Large intestine (tissue), 3 donors: ENCODE measurements around the gene SLC29A3. TPM values are rescaled to one million over a fixed set of nuclear protein-coding genes. Genes with fewer than 3 reads are reported as not detected.

ENCODE experiments used
- DNase-seq, 2 donors: peaks; one replicate each; pipeline versions ENCODE4 v3.0.0 to v3.0.0-alpha.2; 2013
- H3K27ac ChIP-seq: one replicate; pipeline ENCODE4 v1.5.1; 2013; ENCODE audit warnings: low read length
- H3K27me3 ChIP-seq: 2 replicates; pipeline ENCODE4 v1.6.1; 2013; ENCODE audit warnings: low read length; ENCODE audit not compliant: control insufficient read depth, insufficient read depth
- H3K36me3 ChIP-seq: 2 replicates; pipeline ENCODE4 v1.6.1; 2013; ENCODE audit warnings: low read length; ENCODE audit not compliant: control insufficient read depth, insufficient read depth
- H3K4me1 ChIP-seq: one replicate; pipeline ENCODE4 v1.6.1; 2013; ENCODE audit warnings: low read length; ENCODE audit not compliant: control insufficient read depth, insufficient read depth
- H3K4me3 ChIP-seq: one replicate; pipeline ENCODE4 v1.5.1; 2013; ENCODE audit warnings: low read length
- H3K9me3 ChIP-seq: one replicate; pipeline ENCODE4 v1.6.1; 2013; ENCODE audit warnings: mild to moderate bottlenecking, low read depth, low read length, moderate library complexity; ENCODE audit not compliant: control insufficient read depth
- WGBS: methylation state at CpG from one replicate; pipeline ENCODE4 v1.1.5; 2013; ENCODE audit warnings: low lambda C conversion rate; ENCODE audit not compliant: insufficient coverage; 5-methylcytosine and 5-hydroxymethylcytosine counted together
- polyA plus RNA-seq: library from polyadenylated mRNA; unstranded; fragments of 120-200 nt; gene quantifications from one replicate; pipeline ENCODE4 v1.2.1, GENCODE V29; 2013

SLC29A3 gene
- polyA plus RNA-seq, 1 donor: 16.2 TPM

DNA sequence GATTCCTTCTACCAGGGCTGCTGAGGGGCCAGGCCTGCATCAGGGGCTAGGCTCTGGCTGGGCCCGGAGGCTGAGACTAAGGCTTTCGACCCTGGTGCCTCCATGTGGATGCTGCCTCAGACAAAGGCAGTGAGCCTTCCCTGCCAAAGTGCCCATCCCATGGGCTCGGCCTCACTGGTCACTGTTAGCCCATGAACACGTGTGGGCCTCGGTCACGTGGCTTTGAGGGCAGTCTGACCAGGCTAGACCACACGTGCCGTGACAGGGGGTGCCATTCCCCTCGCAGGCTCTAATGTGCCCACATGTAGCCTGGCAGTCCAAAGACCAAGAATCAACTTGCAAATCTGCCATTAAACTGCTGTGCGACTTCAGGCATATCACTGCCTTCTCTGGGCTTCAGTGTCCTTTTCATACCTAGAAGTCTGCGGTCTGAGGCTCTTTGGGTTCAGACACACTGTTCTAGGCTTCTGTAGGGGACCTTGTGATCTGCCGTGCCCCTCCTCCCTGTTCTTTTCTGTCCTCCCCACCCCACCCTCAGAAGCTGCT is 17.6 kb upstream of the SLC29A3 start:
- no peak overlapping the region for H3K4me3 ChIP-seq
- H3K27ac ChIP-seq: no peak overlapping the region
- H3K36me3 ChIP-seq: peaks cover 10% of the 10 kb centered on the region
- DNase-seq: no peak
- no peaks in the 10 kb centered on the region for H3K9me3 ChIP-seq
- H3K4me1 ChIP-seq: no peaks in the 10 kb centered on the region
- no CpG with 5 or more reads among the region's 12 CpGs for WGBS
- H3K27me3 ChIP-seq: no peaks in the 10 kb centered on the region

- WGBS: no CpG with 5 or more reads among the region's 4 CpGs
- Histone ChIP-seq H3K4me3 (no peak overlapping the region), H3K4me1 (peaks cover 5% of the 10 kb centered on the region), H3K9me3 (no peaks in the 10 kb centered on the region), H3K27me3 (no peaks in the 10 kb centered on the region), H3K27ac (no peak overlapping the region), H3K36me3 (peaks cover 3% of the 10 kb centered on the region)
- DNase-seq: no peak
Measured at GRCh38 chr10:71302451-71302850, 16.6 kb upstream of the SLC29A3 start.

GRCh38 chr10:71302874-71303568 is 16.0 kb upstream of the SLC29A3 start:
- Histone ChIP-seq H3K4me3 (no peak overlapping the region), H3K36me3 (peaks cover 3% of the 10 kb centered on the region), H3K4me1 (peaks cover 9% of the 10 kb centered on the region), H3K27me3 (no peaks in the 10 kb centered on the region), H3K27ac (no peak overlapping the region), H3K9me3 (no peaks in the 10 kb centered on the region)
- DNase-seq: peak; percentile 33 to 45
- 60% methylated on average over 1 of the region's 8 CpGs for WGBS

- WGBS: no CpG with 5 or more reads among the region's 1 CpG
- Histone ChIP-seq H3K36me3 (peaks cover 3% of the 10 kb centered on the region), H3K4me1 (peaks cover 14% of the 10 kb centered on the region)
Measured at GRCh38 chr10:71303569-71303907, 15.5 kb upstream of the SLC29A3 start.

GRCh38 chr10:71304914-71305313 is 14.1 kb upstream of the SLC29A3 start:
- Histone ChIP-seq H3K36me3 (no peaks in the 10 kb centered on the region), H3K27me3 (no peaks in the 10 kb centered on the region), H3K4me1 (peaks cover 19% of the 10 kb centered on the region), H3K27ac (no peak overlapping the region), H3K9me3 (no peaks in the 10 kb centered on the region), H3K4me3 (no peak overlapping the region)
- 100% methylated on average over 1 of the region's 6 CpGs for WGBS
- DNase-seq: no peak

More at GRCh38 chr10:71303569-71303907, 15.5 kb upstream of the SLC29A3 start:
- Histone ChIP-seq H3K27ac (no peak overlapping the region), H3K4me3 (no peak overlapping the region), H3K27me3 (no peaks in the 10 kb centered on the region), H3K9me3 (no peaks in the 10 kb centered on the region)
- DNase-seq: no peak

- no peak for DNase-seq
- no CpG with 5 or more reads among the region's 3 CpGs for WGBS
- H3K9me3 ChIP-seq: no peaks in the 10 kb centered on the region
- no peaks in the 10 kb centered on the region for H3K36me3 ChIP-seq
- no peak overlapping the region for H3K4me3 ChIP-seq
- peak overlapping the region; percentile 52 for H3K27ac ChIP-seq
- H3K4me1 ChIP-seq: peaks cover 19% of the 10 kb centered on the region
- no peaks in the 10 kb centered on the region for H3K27me3 ChIP-seq
Measured at GRCh38 chr10:71306979-71307378, 12.1 kb upstream of the SLC29A3 start.

DNA sequence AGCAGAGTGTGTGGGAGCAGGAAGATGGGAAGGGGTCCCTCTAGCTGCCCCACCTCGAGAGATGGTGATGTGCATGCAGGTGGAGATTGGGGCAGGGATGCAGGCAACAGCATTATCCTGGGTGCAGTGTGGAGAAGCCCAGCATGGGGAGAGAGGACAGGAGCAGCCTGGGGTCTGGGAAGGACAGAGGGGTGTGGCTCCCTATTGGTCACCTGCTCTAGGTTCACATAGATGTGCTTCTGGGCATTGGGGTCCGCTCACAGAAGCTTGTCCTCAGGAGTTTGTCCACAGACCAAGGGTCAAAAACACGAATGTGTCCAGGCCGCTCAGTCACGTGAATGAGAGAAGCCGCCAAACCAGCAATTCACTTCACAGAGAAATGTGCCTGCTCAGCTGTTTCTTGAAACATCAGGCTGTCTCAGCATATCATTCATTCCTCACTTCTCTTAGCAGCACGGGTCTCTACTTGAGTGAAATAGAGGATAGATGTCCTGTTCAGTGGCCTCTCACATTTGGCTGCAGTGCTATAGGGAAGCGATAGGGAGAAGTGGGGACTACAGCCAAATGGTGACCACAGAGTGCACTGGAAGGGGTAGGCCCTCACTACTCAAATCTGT is 11.5 kb upstream of the SLC29A3 start:
- DNase-seq: peak; percentile 79 to 86
- H3K9me3 ChIP-seq: no peaks in the 10 kb centered on the region
- no peak overlapping the region for H3K4me3 ChIP-seq
- H3K4me1 ChIP-seq: peaks cover 19% of the 10 kb centered on the region
- peak overlapping the region; percentile 75 for H3K27ac ChIP-seq
- no peaks in the 10 kb centered on the region for H3K36me3 ChIP-seq
- WGBS: no CpG with 5 or more reads among the region's 8 CpGs
- H3K27me3 ChIP-seq: no peaks in the 10 kb centered on the region

GRCh38 chr10:71308244-71308643 is 10.8 kb upstream of the SLC29A3 start:
- H3K4me1 ChIP-seq: peaks cover 19% of the 10 kb centered on the region
- no peak for DNase-seq
- H3K27ac ChIP-seq: peak overlapping the region; percentile 75
- H3K9me3 ChIP-seq: no peaks in the 10 kb centered on the region
- H3K27me3 ChIP-seq: no peaks in the 10 kb centered on the region
- no CpG with 5 or more reads among the region's 2 CpGs for WGBS
- H3K4me3 ChIP-seq: no peak overlapping the region
- no peaks in the 10 kb centered on the region for H3K36me3 ChIP-seq

- Histone ChIP-seq H3K9me3 (no peaks in the 10 kb centered on the region), H3K36me3 (no peaks in the 10 kb centered on the region), H3K4me1 (peaks cover 19% of the 10 kb centered on the region), H3K4me3 (no peak overlapping the region), H3K27me3 (no peaks in the 10 kb centered on the region), H3K27ac (no peak overlapping the region)
- DNase-seq: no peak
- 71% methylated on average over 1 of the region's 3 CpGs for WGBS
Measured at GRCh38 chr10:71308985-71309384, 10.1 kb upstream of the SLC29A3 start.

- Histone ChIP-seq H3K27ac (no peak overlapping the region), H3K36me3 (no peaks in the 10 kb centered on the region), H3K4me3 (no peak overlapping the region), H3K27me3 (no peaks in the 10 kb centered on the region), H3K9me3 (no peaks in the 10 kb centered on the region), H3K4me1 (peaks cover 19% of the 10 kb centered on the region)
- no peak for DNase-seq
- no CpG with 5 or more reads among the region's 3 CpGs for WGBS
Measured at GRCh38 chr10:71309919-71310318, 9.1 kb upstream of the SLC29A3 start.
